A549 (cell line): ENCODE measurements around the gene KDM6A. TPM values are rescaled to one million over a fixed set of nuclear protein-coding genes. Genes with fewer than 3 reads are reported as not detected.

Experiments
- ATAC-seq, 2 experiments: fragments of 200-7000 bp in 1 of 2; fragments of >200 bp in 1 of 2; cut with Nextera tagmentation in 1 of 2; cut with Tn5 transposase in 1 of 2; 3 replicates each; pipeline versions ENCODE4 v1.8.0 to v1.9.1; 2018 to 2020; ENCODE audit warnings: mild to moderate bottlenecking in 1 of 2, moderate library complexity in 1 of 2
- CTCF ChIA-PET: fragments of 300-600 bp; sonication (Branson Sonifier 250); formaldehyde crosslinking; extraction: SDS; loops from one replicate; lab custom pipeline; 2021; ENCODE audit warnings: antibody characterized with exemption, inconsistent platforms; lab: Yijun Ruan, JAX
- POLR2A ChIA-PET: fragments of 350-600 bp; formaldehyde crosslinking; extraction: SDS; loops from one replicate; lab custom pipeline; 2021; ENCODE audit warnings: antibody characterized with exemption, inconsistent platforms; lab: Yijun Ruan, JAX
- DNase-seq, 2 experiments: peaks; one replicate each; pipeline versions ENCODE4 v3.0.0 to v3.0.0-alpha.2; 2011 to 2016; ENCODE audit warnings: low read depth in 1 of 2, low spot score in 1 of 2
- FAIRE-seq: peaks from 2 replicates; lab custom pipeline; 2011; peaks lifted over from hg19 to GRCh38; lab: Jason Lieb, UNC
- H3K27ac ChIP-seq, 2 experiments: fragments of >200 bp; sonication (Bioruptor Twin); formaldehyde crosslinking; 3 replicates each; pipeline ENCODE4 v1.5.1; 2016 to 2017
- H3K4me1 ChIP-seq: fragments of >200 bp; sonication (Bioruptor Twin); formaldehyde crosslinking; 3 replicates; pipeline ENCODE4 v1.6.1; 2016
- H3K4me2 ChIP-seq: fragments of >200 bp; sonication (Bioruptor Twin); formaldehyde crosslinking; 3 replicates; pipeline ENCODE4 v1.6.1; 2016
- H3K4me3 ChIP-seq: fragments of >200 bp; sonication (Bioruptor Twin); formaldehyde crosslinking; 3 replicates; pipeline ENCODE4 v1.5.1; 2016
- H3K9me3 ChIP-seq: fragments of >200 bp; sonication (Bioruptor Twin); formaldehyde crosslinking; 3 replicates; pipeline ENCODE4 v1.6.1; 2016
- BHLHE40 ChIP-seq: IDR thresholded peaks from 2 replicates; pipeline ENCODE4 v1.6.1; 2012; ENCODE audit warnings: low read depth, low read length, inconsistent platforms
- CBX8 ChIP-seq: fragments of 200-600 bp; sonication (generic); IDR thresholded peaks from 2 replicates; pipeline ENCODE4 v1.6.1; 2016
- CHD4 ChIP-seq: fragments of 200-600 bp; sonication (generic); IDR thresholded peaks from 2 replicates; pipeline ENCODE4 v1.6.1; 2016; ENCODE audit warnings: antibody characterized with exemption, mild to moderate bottlenecking, borderline replicate concordance
- EHF ChIP-seq: fragments of 250-450 bp; sonication (Bioruptor Pico); IDR thresholded peaks from 2 replicates; pipeline ENCODE4 v1.5.0; 2020; ENCODE audit warnings: mild to moderate bottlenecking
- EHMT2 ChIP-seq: fragments of 200-600 bp; sonication (generic); IDR thresholded peaks from 2 replicates; pipeline ENCODE4 v1.6.1; 2016; ENCODE audit warnings: antibody characterized with exemption, low read depth, mild to moderate bottlenecking, moderate library complexity
- EP300 ChIP-seq, 2 experiments: fragments of >200 bp; sonication (Bioruptor Twin); formaldehyde crosslinking; IDR thresholded peaks; 2 replicates in 1 of 2; 3 replicates in 1 of 2; pipeline ENCODE4 v1.6.1; 2016 to 2017
- FOSL2 ChIP-seq, 2 experiments: fragments of 450-650 bp in 1 of 2; fragments of >200 bp in 1 of 2; sonication (Bioruptor Twin) in 1 of 2; formaldehyde crosslinking; IDR thresholded peaks; 2 replicates each; pipeline versions ENCODE4 v1.5.0 to v1.6.1; 2016 to 2020; ENCODE audit warnings: mild to moderate bottlenecking in 1 of 2, moderate library complexity in 1 of 2
- HEYL ChIP-seq: fragments of 250-450 bp; sonication (Bioruptor Pico); IDR thresholded peaks from 2 replicates; pipeline ENCODE4 v1.8.0; 2021; ENCODE audit warnings: mild to moderate bottlenecking, moderate library complexity
- HOXB13 ChIP-seq: fragments of 250-450 bp; sonication (Bioruptor Pico); IDR thresholded peaks from 2 replicates; pipeline ENCODE4 v1.5.0; 2020; ENCODE audit warnings: low read depth, mild to moderate bottlenecking, moderate library complexity
- JUNB ChIP-seq: fragments of >200 bp; sonication (Bioruptor Twin); formaldehyde crosslinking; IDR thresholded peaks from 2 replicates; pipeline ENCODE4 v1.6.1; 2016
- KDM5A ChIP-seq: fragments of 200-600 bp; sonication (generic); IDR thresholded peaks from 2 replicates; pipeline ENCODE4 v1.6.1; 2016; ENCODE audit warnings: antibody characterized with exemption, mild to moderate bottlenecking
- MAZ ChIP-seq: fragments of 150-350 bp; IDR thresholded peaks from 2 replicates; pipeline ENCODE4 v1.6.1; 2014; ENCODE audit warnings: antibody characterized with exemption, low read depth, low read length, borderline replicate concordance
- NFE2L2 ChIP-seq: fragments of 150-350 bp; conservative IDR thresholded peaks from 2 replicates; pipeline ENCODE4 v1.6.1; 2014; ENCODE audit warnings: low read length
- NR3C1 ChIP-seq: fragments of >200 bp; sonication (Bioruptor Twin); formaldehyde crosslinking; IDR thresholded peaks from 3 replicates; pipeline ENCODE4 v1.6.1; 2017
- PHF8 ChIP-seq: fragments of 200-600 bp; sonication (generic); IDR thresholded peaks from 2 replicates; pipeline ENCODE4 v1.6.1; 2016; ENCODE audit warnings: low read depth, mild to moderate bottlenecking, antibody characterized with exemption, moderate library complexity, borderline replicate concordance
- POLR2AphosphoS2 ChIP-seq: conservative IDR thresholded peaks from 2 replicates; pipeline ENCODE4 v1.6.1; 2012; ENCODE audit warnings: low read length, improper control_type of control experiment, inconsistent platforms
- RAD21 ChIP-seq, 2 experiments: fragments of >200 bp in 1 of 2; sonication (Bioruptor Twin) in 1 of 2; formaldehyde crosslinking in 1 of 2; IDR thresholded peaks in 1 of 2; conservative IDR thresholded peaks in 1 of 2; 2 replicates in 1 of 2; 3 replicates in 1 of 2; pipeline ENCODE4 v1.6.1; 2012 to 2018; ENCODE audit warnings: inconsistent platforms in 1 of 2
- RFX5 ChIP-seq: fragments of 450-650 bp; IDR thresholded peaks from 2 replicates; pipeline ENCODE4 v1.7.1; 2014; ENCODE audit warnings: antibody characterized with exemption, mild to moderate bottlenecking, moderate library complexity
- SMC3 ChIP-seq: fragments of >200 bp; sonication (Bioruptor Twin); formaldehyde crosslinking; IDR thresholded peaks from 3 replicates; pipeline ENCODE4 v1.6.1; 2018; ENCODE audit warnings: inconsistent platforms
- SREBF2 ChIP-seq: fragments of 450-650 bp; IDR thresholded peaks from 2 replicates; pipeline ENCODE4 v1.6.1; 2014; ENCODE audit warnings: mild to moderate bottlenecking, moderate library complexity
- TP53 ChIP-seq: fragments of 250-450 bp; sonication (Bioruptor Pico); IDR thresholded peaks from 2 replicates; pipeline ENCODE4 v1.5.0; 2021; ENCODE audit warnings: mild to moderate bottlenecking, moderate library complexity
- ZC3H11A ChIP-seq: fragments of 450-650 bp; IDR thresholded peaks from 2 replicates; pipeline ENCODE4 v1.6.1; 2014; ENCODE audit warnings: antibody characterized with exemption, mild to moderate bottlenecking
- ZFP36 ChIP-seq: fragments of 450-650 bp; IDR thresholded peaks from 2 replicates; pipeline ENCODE4 v1.6.1; 2014; ENCODE audit warnings: borderline replicate concordance; ENCODE audit not compliant: partially characterized antibody
- ZNF302 ChIP-seq: fragments of 250-450 bp; sonication (Bioruptor Pico); IDR thresholded peaks from 2 replicates; pipeline ENCODE4 v1.9.0; 2021; ENCODE audit warnings: inconsistent platforms, mild to moderate bottlenecking, moderate library complexity
- WGBS: methylation state at CpG from one replicate; pipeline ENCODE4 v1.1.6; 2017; ENCODE audit errors: missing lambda C conversion rate; 5-methylcytosine and 5-hydroxymethylcytosine counted together
- polyA plus RNA-seq, 4 experiments: library from polyadenylated mRNA; depleted of rRNA in 3 of 4; stranded (reverse); fragments of >200 nt; fragmentation: RNase III in 1 of 4; extraction: RNeasy Plus Mini Kit Qiagen cat#74134 plus additional on column Dnase treatment in 1 of 4; gene quantifications; 2 replicates in 3 of 4; 3 replicates in 1 of 4; pipeline ENCODE4 v1.2.3, GENCODE V29; 2011 to 2017
- TF ChIP-seq, protein P1 (sequence below): fragments of 150-350 bp; IDR thresholded peaks from 2 replicates; pipeline ENCODE4 v1.6.1; 2014; ENCODE audit warnings: low read depth, mild to moderate bottlenecking, low read length
- TF ChIP-seq, protein P2 (sequence below): IDR thresholded peaks from 2 replicates; pipeline ENCODE4 v1.6.1; 2012

KDM6A gene
- polyA plus RNA-seq, 2 of the 4 experiments (the other 2 are of a cell fraction), result 9.3 to 18.4 TPM

DNA sequence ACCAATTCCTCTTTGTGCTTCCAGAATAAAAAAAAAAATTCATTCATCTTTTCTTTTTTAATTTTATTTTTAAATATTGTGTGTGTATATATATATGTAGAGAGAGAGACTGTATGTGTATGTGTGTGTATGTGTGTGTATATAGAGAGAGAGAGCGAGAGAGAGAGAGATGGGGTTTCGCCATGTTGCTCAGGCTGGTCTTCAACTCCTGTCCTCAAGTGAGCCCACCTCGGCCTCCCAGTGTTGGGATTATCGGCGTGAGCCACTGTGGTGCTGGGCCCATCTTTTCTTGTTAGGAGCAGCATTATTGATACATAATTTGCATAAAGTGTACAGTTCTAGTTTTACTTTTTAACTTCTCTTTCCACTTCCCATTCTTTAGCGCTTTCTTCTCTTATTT, 33.6 kb downstream of the KDM6A start:
- Histone ChIP-seq H3K9me3 (peaks cover 3% of the 10 kb centered on the region; the same call in 1 of the 3 replicates), H3K4me2 (no peak overlapping the region), H3K27ac (no peak overlapping the region), H3K4me1 (peaks cover 44% of the 10 kb centered on the region), H3K4me3 (no peak overlapping the region)
- FAIRE-seq (no peak), ATAC-seq (no peak), DNase-seq (no peak)
- POLR2A ChIA-PET, result no interaction called here
- CTCF ChIA-PET, result interaction anchor here (0.8 kb wide), 1 partner anchor 15 kb away, joined by 3 read pairs; no protein-coding TSS in a partner anchor
- TF ChIP-seq CHD4, result no peak
- no peak for TF ChIP-seq HOXB13
- no peak for TF ChIP-seq ZFP36
- TF ChIP-seq, protein P1, sequence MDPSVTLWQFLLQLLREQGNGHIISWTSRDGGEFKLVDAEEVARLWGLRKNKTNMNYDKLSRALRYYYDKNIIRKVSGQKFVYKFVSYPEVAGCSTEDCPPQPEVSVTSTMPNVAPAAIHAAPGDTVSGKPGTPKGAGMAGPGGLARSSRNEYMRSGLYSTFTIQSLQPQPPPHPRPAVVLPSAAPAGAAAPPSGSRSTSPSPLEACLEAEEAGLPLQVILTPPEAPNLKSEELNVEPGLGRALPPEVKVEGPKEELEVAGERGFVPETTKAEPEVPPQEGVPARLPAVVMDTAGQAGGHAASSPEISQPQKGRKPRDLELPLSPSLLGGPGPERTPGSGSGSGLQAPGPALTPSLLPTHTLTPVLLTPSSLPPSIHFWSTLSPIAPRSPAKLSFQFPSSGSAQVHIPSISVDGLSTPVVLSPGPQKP, result no peak
- no peak for TF ChIP-seq NFE2L2
- TF ChIP-seq ZNF302 (CRISPR knock-in tag), result no peak
- TF ChIP-seq CBX8, result no peak
- TF ChIP-seq JUNB, result no peak
- no peak for TF ChIP-seq EHMT2
- TF ChIP-seq NR3C1, result no peak
- TF ChIP-seq HEYL (CRISPR knock-in tag), result no peak
- TF ChIP-seq RFX5, result no peak
- no peak for TF ChIP-seq PHF8
- no peak for TF ChIP-seq EHF (CRISPR knock-in tag)
- no peak for TF ChIP-seq RAD21 (conservative IDR thresholded peaks at IDR 0.05 in 1 of 2, IDR thresholded peaks at IDR 0.05 in 1 of 2)
- no peak for TF ChIP-seq TP53 (CRISPR knock-in tag)
- TF ChIP-seq BHLHE40, result no peak
- 90% methylated on average over 6 of the region's 6 CpGs for WGBS

DNA sequence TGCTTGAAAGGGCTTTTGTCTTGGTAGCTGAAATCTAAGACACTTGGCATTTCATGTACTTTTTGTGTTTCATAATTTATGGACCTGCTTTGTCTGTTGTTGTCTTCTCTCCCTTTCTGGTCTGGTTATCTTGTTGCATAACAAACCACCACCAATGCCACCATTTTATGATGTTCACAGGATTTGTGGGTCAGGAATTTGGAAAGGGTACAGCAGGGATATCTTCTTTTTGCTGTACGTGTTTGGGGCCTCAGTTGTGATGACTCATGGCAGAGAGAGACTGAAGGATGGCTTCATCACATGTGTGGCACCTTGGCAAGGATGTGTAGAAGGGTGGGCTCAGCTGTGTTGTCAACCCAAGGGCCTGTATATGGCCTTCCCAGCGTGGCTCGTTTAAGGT, 35.2 kb downstream of the KDM6A start:
- Histone ChIP-seq H3K4me3 (no peak overlapping the region), H3K4me1 (peaks cover 39% of the 10 kb centered on the region), H3K9me3 (no peaks in the 10 kb centered on the region), H3K27ac (0 out of 6 replicates have a peak overlapping the region, but pooled peaks of 1 of the 2 experiments have one; percentile 10), H3K4me2 (no peak overlapping the region)
- no peak for TF ChIP-seq RAD21 (conservative IDR thresholded peaks at IDR 0.05 in 1 of 2, IDR thresholded peaks at IDR 0.05 in 1 of 2)
- no peak for TF ChIP-seq SREBF2
- no peak for TF ChIP-seq ZC3H11A
- TF ChIP-seq FOSL2 (IDR thresholded peaks at IDR 0.05), result no peak
- no peak for TF ChIP-seq FOSL2 (CRISPR knock-in tag; IDR thresholded peaks at IDR 0.05)
- no peak for TF ChIP-seq CBX8
- TF ChIP-seq EP300 (IDR thresholded peaks at IDR 0.05), result no peak
- TF ChIP-seq SMC3, result no peak
- TF ChIP-seq POLR2AphosphoS2, result no peak
- no peak for TF ChIP-seq RFX5
- no peak for TF ChIP-seq KDM5A
- no peak for TF ChIP-seq PHF8
- no peak for TF ChIP-seq TP53 (CRISPR knock-in tag)
- TF ChIP-seq, protein P2, sequence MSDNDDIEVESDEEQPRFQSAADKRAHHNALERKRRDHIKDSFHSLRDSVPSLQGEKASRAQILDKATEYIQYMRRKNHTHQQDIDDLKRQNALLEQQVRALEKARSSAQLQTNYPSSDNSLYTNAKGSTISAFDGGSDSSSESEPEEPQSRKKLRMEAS, result no peak
- TF ChIP-seq, protein P1, result no peak
- TF ChIP-seq MAZ, result no peak
- no peak for DNase-seq
- FAIRE-seq, result no peak
- CTCF ChIA-PET, result no interaction called here
- WGBS, result 67% methylated on average over 3 of the region's 3 CpGs
- POLR2A ChIA-PET, result no interaction called here
- ATAC-seq, result no peak
